HFFc6 (cell line): ENCODE data around the gene LRRC28. TPM values are rescaled to one million over a fixed set of nuclear protein-coding genes. Genes with fewer than 3 reads are reported as not detected.

Experiments used
- DNase-seq: peaks from one replicate; pipeline ENCODE4 v3.0.0-alpha.2; 2018
- H3K27ac Mint-ChIP-seq: 2 replicates; pipeline ENCODE4 v1.8.0; 2020; ENCODE audit warnings: mild to moderate bottlenecking, mixed read lengths
- H3K27me3 Mint-ChIP-seq: 2 replicates; pipeline ENCODE4 v1.8.0; 2021; ENCODE audit warnings: mild to moderate bottlenecking, moderate library complexity, mixed read lengths; ENCODE audit not compliant: insufficient read depth
- H3K36me3 Mint-ChIP-seq: 2 replicates; pipeline ENCODE4 v1.8.0; 2021; ENCODE audit warnings: low read depth, mixed read lengths
- H3K4me1 Mint-ChIP-seq: 2 replicates; pipeline ENCODE4 v1.8.0; 2020; ENCODE audit warnings: low read depth, mixed read lengths
- H3K4me3 Mint-ChIP-seq: 2 replicates; pipeline ENCODE4 v1.8.0; 2020; ENCODE audit warnings: mild to moderate bottlenecking, moderate library complexity, mixed read lengths
- H3K9me3 Mint-ChIP-seq: 2 replicates; pipeline ENCODE4 v1.8.0; 2020; ENCODE audit warnings: mild to moderate bottlenecking, mixed read lengths
- CTCF ChIP-seq: fragments of 200-600 bp; sonication (generic); IDR thresholded peaks from 2 replicates; pipeline ENCODE4 v1.5.0; 2021; ENCODE audit warnings: antibody characterized with exemption, mild to moderate bottlenecking
- long read RNA-seq: library from polyadenylated mRNA; unstranded; transcript quantifications from one replicate; pipeline ENCODE4 v2.0.0, GENCODE V29; 2019
- total RNA-seq, 6 experiments: library from RNA; stranded (reverse); fragmentation: NEBNext Ultra II Directional; extraction: Animal tissue kit (Norgen Biotek cat#: 25700); gene quantifications; 2 replicates in 1 of 6; 3 replicates in 5 of 6; pipeline ENCODE4 v1.2.3, GENCODE V29; 2021

LRRC28 gene
- total RNA-seq: 10 to 100 TPM; 11.1 to 18.4 (median 15.1) TPM
- long read RNA-seq, full-length matches to known transcripts: 7 of 11 reads
- long read RNA-seq, partial matches to known transcripts: 1 of 11 reads
- long read RNA-seq, other reads (novel, unspliced or antisense): 3 of 11 reads

- peak within 1 kb of the TSS; percentile 51 for H3K27ac Mint-ChIP-seq
- no peak for TF ChIP-seq CTCF
- peaks cover 46% of the 10 kb centered on the region for H3K4me1 Mint-ChIP-seq
- H3K9me3 Mint-ChIP-seq: no peaks in the 10 kb centered on the region
- peak; percentile 98 for DNase-seq
- H3K4me3 Mint-ChIP-seq: peak within 1 kb of the TSS; percentile 90; the same call in 1 of the 2 replicates
- H3K36me3 Mint-ChIP-seq: no peaks in the 10 kb centered on the region
- no peaks in the 10 kb centered on the region for H3K27me3 Mint-ChIP-seq
These were observed at the start of gene LRRC28 for GRCh38 chr15:99250857-99251841. Gene LRRC28, plus strand, starts transcription at chr15:99251481. Its CDS starts 4,477 bp downstream, at chr15:99255958.

- no peak overlapping the region for H3K27ac Mint-ChIP-seq
- no peak for TF ChIP-seq CTCF
- H3K4me3 Mint-ChIP-seq: no peak overlapping the region
- H3K9me3 Mint-ChIP-seq: no peaks in the 10 kb centered on the region
- no peak for DNase-seq
- H3K36me3 Mint-ChIP-seq: peaks cover 14% of the 10 kb centered on the region
- H3K27me3 Mint-ChIP-seq: no peaks in the 10 kb centered on the region
- peaks cover 8% of the 10 kb centered on the region for H3K4me1 Mint-ChIP-seq
These were observed 49.1 kb upstream of the LRRC28 start for GRCh38 chr15:99202176-99202552.

- Mint-ChIP-seq H3K27ac (no peak overlapping the region), H3K27me3 (no peaks in the 10 kb centered on the region), H3K4me3 (no peak overlapping the region), H3K4me1 (peaks cover 30% of the 10 kb centered on the region), H3K9me3 (no peaks in the 10 kb centered on the region), H3K36me3 (peaks cover 11% of the 10 kb centered on the region)
- TF ChIP-seq CTCF: peak; percentile 46; the same call in 1 of the 2 replicates
- DNase-seq: no peak
These were observed 43.6 kb upstream of the LRRC28 start for GRCh38 chr15:99207672-99208071.

- H3K4me3 Mint-ChIP-seq: no peak overlapping the region
- H3K27me3 Mint-ChIP-seq: no peaks in the 10 kb centered on the region
- TF ChIP-seq CTCF: no peak
- no peak overlapping the region for H3K27ac Mint-ChIP-seq
- no peaks in the 10 kb centered on the region for H3K9me3 Mint-ChIP-seq
- peaks cover 35% of the 10 kb centered on the region for H3K4me1 Mint-ChIP-seq
- DNase-seq: no peak
- H3K36me3 Mint-ChIP-seq: peaks cover 11% of the 10 kb centered on the region
These were observed 42.0 kb upstream of the LRRC28 start for GRCh38 chr15:99209326-99209725.

- Mint-ChIP-seq H3K4me1 (peaks cover 35% of the 10 kb centered on the region), H3K36me3 (peaks cover 11% of the 10 kb centered on the region), H3K27me3 (no peaks in the 10 kb centered on the region), H3K9me3 (no peaks in the 10 kb centered on the region), H3K4me3 (no peak overlapping the region), H3K27ac (peak overlapping the region; percentile 72; the same call in 1 of the 2 replicates)
- no peak for TF ChIP-seq CTCF
- no peak for DNase-seq
These were observed 40.9 kb upstream of the LRRC28 start for GRCh38 chr15:99210334-99210733.
